ENCODE data around the gene NLRP3. TPM values are rescaled to one million over a fixed set of nuclear protein-coding genes. Genes with fewer than 3 reads are reported as not detected.

Gene NLRP3
- total RNA-seq, 1 donor from 2014 or later, result 0.22 TPM

GRCh38 chr1:247443641-247444040 is 27.7 kb downstream of the NLRP3 start:
- no peak for DNase-seq (ENCODE audit: low spot score in 2 of 2, unreplicated experiment in 2 of 2)
- Mint-ChIP-seq H3K4me3 (no peak overlapping the region), H3K36me3 (no peaks in the 10 kb centered on the region), H3K4me1 (peaks cover 2% of the 10 kb centered on the region), H3K9me3 (no peaks in the 10 kb centered on the region), H3K27me3 (ENCODE audit: low read depth) (peaks cover 7% of the 10 kb centered on the region), H3K27ac (no peak overlapping the region)
- no peak for TF ChIP-seq CTCF (IDR thresholded peaks at IDR 0.05; ENCODE audit: unreplicated experiment)

GRCh38 chr1:247444571-247444970 is 28.6 kb downstream of the NLRP3 start:
- TF ChIP-seq CTCF (IDR thresholded peaks at IDR 0.05; ENCODE audit: unreplicated experiment), result no peak
- Mint-ChIP-seq H3K4me3 (no peak overlapping the region), H3K27ac (no peak overlapping the region), H3K36me3 (no peaks in the 10 kb centered on the region), H3K27me3 (ENCODE audit: low read depth) (peaks cover 7% of the 10 kb centered on the region), H3K9me3 (no peaks in the 10 kb centered on the region), H3K4me1 (peaks cover 2% of the 10 kb centered on the region)
- no peak for DNase-seq (ENCODE audit: low spot score in 2 of 2, unreplicated experiment in 2 of 2)

- H3K36me3 Mint-ChIP-seq, result no peaks in the 10 kb centered on the region
- H3K27me3 Mint-ChIP-seq (ENCODE audit: low read depth), result peaks cover 13% of the 10 kb centered on the region
- no peak overlapping the region for H3K27ac Mint-ChIP-seq
- H3K4me1 Mint-ChIP-seq, result peaks cover 2% of the 10 kb centered on the region
- no peak for DNase-seq (ENCODE audit: low spot score in 2 of 2, unreplicated experiment in 2 of 2)
- no peak for TF ChIP-seq CTCF (IDR thresholded peaks at IDR 0.05; ENCODE audit: unreplicated experiment)
- no peak overlapping the region for H3K4me3 Mint-ChIP-seq
- H3K9me3 Mint-ChIP-seq, result no peaks in the 10 kb centered on the region
Observed at GRCh38 chr1:247445526-247446356, 29.8 kb downstream of the NLRP3 start.

- DNase-seq (ENCODE audit: low spot score in 2 of 2, unreplicated experiment in 2 of 2), result no peak
- Mint-ChIP-seq H3K36me3 (no peaks in the 10 kb centered on the region), H3K4me1 (peaks cover 2% of the 10 kb centered on the region), H3K9me3 (no peaks in the 10 kb centered on the region), H3K4me3 (peak overlapping the region; percentile 69), H3K27ac (peak overlapping the region; percentile 83), H3K27me3 (ENCODE audit: low read depth) (peaks cover 23% of the 10 kb centered on the region)
- TF ChIP-seq CTCF (IDR thresholded peaks at IDR 0.05; ENCODE audit: unreplicated experiment), result no peak
Observed at GRCh38 chr1:247447162-247447909, 31.4 kb downstream of the NLRP3 start.

- Mint-ChIP-seq H3K27me3 (ENCODE audit: low read depth) (peaks cover 29% of the 10 kb centered on the region), H3K27ac (peak overlapping the region; percentile 83), H3K4me1 (peaks cover 4% of the 10 kb centered on the region), H3K36me3 (no peaks in the 10 kb centered on the region), H3K4me3 (peak overlapping the region; percentile 69), H3K9me3 (no peaks in the 10 kb centered on the region)
- peak in 1 of 2 experiments; percentile 53 for DNase-seq (ENCODE audit: low spot score in 2 of 2, unreplicated experiment in 2 of 2)
- no peak for TF ChIP-seq CTCF (IDR thresholded peaks at IDR 0.05; ENCODE audit: unreplicated experiment)
Observed at GRCh38 chr1:247448107-247448791, 32.3 kb downstream of the NLRP3 start.

Data from mesothelial cell of epicardium (in vitro differentiated cells).